Measurements from ENCODE around the gene PPP2R2C. TPM values are rescaled to one million over a fixed set of nuclear protein-coding genes. Genes with fewer than 3 reads are reported as not detected.

Gene PPP2R2C
- total RNA-seq, 1 experiment from 2014 or later: 32.9 TPM

- no peak for DNase-seq (ENCODE audit: low read depth, low spot score)
- intact Hi-C loops (cut with micrococcal nuclease): no loop called here
- Histone ChIP-seq H3K36me3 (ENCODE audit: control insufficient read depth in 1 of 2, insufficient read depth in 2 of 2, low read length in 2 of 2) (0 out of 4 replicates have a peak, but pooled peaks cover 0 to 4% of the 10 kb centered on the region in 2 experiments), H3K27ac (ENCODE audit: low read depth, low read length) (no peak overlapping the region), H2AFZ (ENCODE audit: low read depth, low read length, poor library complexity, severe bottlenecking) (no peak overlapping the region), H3K4me2 (ENCODE audit: low read length) (no peak overlapping the region), H3K9ac (ENCODE audit: low read length) (no peak overlapping the region), H3K9me3 (ENCODE audit: control insufficient read depth in 1 of 2, insufficient read depth in 1 of 2, low read depth in 1 of 2, low read length in 2 of 2) (peaks cover 0 to 8% of the 10 kb centered on the region in 2 experiments; a peak in 1 of 4 replicates), H3K9me2 (ENCODE audit: insufficient read depth) (no peaks in the 10 kb centered on the region), H4K20me1 (ENCODE audit: insufficient read depth) (no peaks in the 10 kb centered on the region), H3K79me2 (ENCODE audit: insufficient read depth, low read length) (peaks cover 4% of the 10 kb centered on the region; the same call in 1 of the 2 replicates), H3K4me1 (ENCODE audit: control insufficient read depth in 1 of 2, insufficient read depth in 2 of 2, low read length in 2 of 2) (no peaks in the 10 kb centered on the region), H3K4me3 (replicated peaks in 1 of 2; ENCODE audit: low read depth in 1 of 2, low read length in 2 of 2) (no peak overlapping the region), H3K27me3 (ENCODE audit: insufficient read depth, low read length) (0 out of 2 replicates have a peak, but pooled peaks cover 2% of the 10 kb centered on the region)
- no TSS peak for BruUV-seq (replicated peaks)
- ATAC-seq: no peak
- TF ChIP-seq SIN3A (IDR thresholded peaks at IDR 0.05; ENCODE audit: low read depth) (no peak), CTCF (IDR thresholded peaks at IDR 0.05 in 2 of 3, conservative IDR thresholded peaks at IDR 0.05 in 1 of 3; ENCODE audit: borderline replicate concordance in 1 of 3, insufficient read depth in 1 of 3, low read depth in 2 of 3, low read length in 2 of 3) (no peak), ATF3 (IDR thresholded peaks at IDR 0.05) (no peak), FOSL1 (IDR thresholded peaks at IDR 0.05; ENCODE audit: low read depth) (no peak), EZH2phosphoT487 (IDR thresholded peaks at IDR 0.05; ENCODE audit: borderline replicate concordance) (no peak), ZBTB33 (IDR thresholded peaks at IDR 0.05; ENCODE audit: extremely low read depth, insufficient replicate concordance, low read length) (no peak), POLR2A (IDR thresholded peaks at IDR 0.05; ENCODE audit: borderline replicate concordance, extremely low read depth, insufficient read depth, insufficient read length) (no peak), ELF1 (IDR thresholded peaks at IDR 0.05; ENCODE audit: borderline replicate concordance, low read depth) (no peak), TCF7L2 (IDR thresholded peaks at IDR 0.05; ENCODE audit: borderline replicate concordance, extremely low read depth, insufficient read depth, insufficient read length) (no peak), ZFX (IDR thresholded peaks at IDR 0.05) (no peak), RAD21 (IDR thresholded peaks at IDR 0.05; ENCODE audit: low read depth) (no peak), EZH2 (IDR thresholded peaks at IDR 0.05) (no peak), JUND (IDR thresholded peaks at IDR 0.05) (no peak), EGR1 (IDR thresholded peaks at IDR 0.05; ENCODE audit: low read depth) (no peak)
- ChIA-PET CTCF (interaction anchor here (1.5 kb wide), 1 partner anchor 17 kb away, joined by 7 read pairs; no protein-coding TSS in a partner anchor), RAD21 (ENCODE audit: low non-redundant PET in 1 of 2, low total read pairs in 2 of 2, uncharacterized antibody in 2 of 2, unreplicated experiment in 2 of 2) (no interaction called here), POLR2A (no interaction called here)
These were observed 16.0 kb downstream of the PPP2R2C start for GRCh38 chr4:6456450-6456849.

Data from HCT116 (cell line).